Nephron progenitor cell (in vitro differentiated cells): ENCODE data around the gene SEMA4C.

ENCODE experiments used
- DNase-seq: peaks from one replicate; pipeline ENCODE4 v3.0.0; 2021
- H3K27ac Mint-ChIP-seq: 2 replicates; pipeline ENCODE4 v1.8.0; 2021; ENCODE audit warnings: mild to moderate bottlenecking, moderate library complexity, mixed read lengths
- H3K27me3 Mint-ChIP-seq: 2 replicates; pipeline ENCODE4 v1.8.0; 2021; ENCODE audit warnings: mild to moderate bottlenecking, low read depth, mixed read lengths; ENCODE audit not compliant: poor library complexity
- H3K36me3 Mint-ChIP-seq: 2 replicates; pipeline ENCODE4 v1.8.0; 2021; ENCODE audit warnings: low read depth, mixed read lengths
- H3K4me1 Mint-ChIP-seq: 2 replicates; pipeline ENCODE4 v1.8.0; 2021; ENCODE audit warnings: mixed read lengths
- H3K4me3 Mint-ChIP-seq: 2 replicates; pipeline ENCODE4 v1.8.0; 2021; ENCODE audit warnings: mild to moderate bottlenecking, moderate library complexity, mixed read lengths
- H3K9me3 Mint-ChIP-seq: 2 replicates; pipeline ENCODE4 v1.8.0; 2021; ENCODE audit warnings: mild to moderate bottlenecking, moderate library complexity, mixed read lengths
- CTCF ChIP-seq: fragments of 200-600 bp; sonication (generic); IDR thresholded peaks from 2 replicates; pipeline ENCODE4 v1.5.0; 2021; ENCODE audit warnings: antibody characterized with exemption

The SEMA4C gene

DNA sequence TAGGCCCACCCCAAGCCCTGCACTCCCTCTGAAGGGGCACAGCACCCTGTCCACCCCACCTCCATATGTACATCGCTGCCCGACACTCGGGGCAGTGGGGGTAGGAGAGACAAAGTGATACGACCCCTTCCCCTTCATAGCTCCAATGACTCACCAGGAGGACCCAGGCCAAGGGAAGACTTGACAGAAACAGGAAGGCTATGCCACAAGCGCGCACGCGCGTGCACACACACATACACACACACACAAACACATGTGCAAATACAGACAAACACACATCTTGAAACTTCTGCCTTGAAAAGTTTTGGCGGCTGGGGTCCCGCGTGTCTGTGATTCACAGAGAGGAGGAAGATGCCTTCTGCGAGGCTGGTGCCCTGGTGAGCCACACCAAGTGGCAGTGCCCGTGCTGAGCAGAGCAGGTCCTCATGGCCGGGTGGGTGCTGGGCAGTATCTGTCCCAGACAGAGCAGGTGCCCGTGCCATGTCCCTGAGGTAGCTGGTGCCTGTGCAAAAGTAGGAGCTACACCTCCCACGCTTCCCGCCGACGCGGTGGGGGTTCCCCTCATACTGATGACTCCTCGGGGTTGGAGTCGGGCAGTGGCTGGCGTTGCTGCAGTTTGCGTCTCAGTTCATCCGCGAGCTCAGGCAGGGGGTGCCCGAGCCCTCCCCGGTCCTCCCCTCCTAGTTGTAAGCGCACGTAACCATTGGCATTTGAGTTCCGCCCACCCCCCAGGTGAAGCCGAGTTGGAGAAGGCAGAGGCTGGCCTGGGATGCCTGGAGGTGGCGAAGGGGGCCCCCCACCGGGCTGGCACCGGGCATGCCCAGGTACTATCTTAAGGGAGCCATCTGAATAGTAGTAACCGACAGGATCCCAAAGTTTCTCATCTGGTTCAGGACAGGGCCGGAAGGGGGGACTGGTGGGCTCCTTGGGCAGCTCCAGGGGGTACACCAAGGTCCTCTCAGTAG, 9.5 kb downstream of the SEMA4C start:
- no peak for DNase-seq
- Mint-ChIP-seq H3K4me3 (no peak overlapping the region), H3K4me1 (peaks cover 36% of the 10 kb centered on the region)

DNA sequence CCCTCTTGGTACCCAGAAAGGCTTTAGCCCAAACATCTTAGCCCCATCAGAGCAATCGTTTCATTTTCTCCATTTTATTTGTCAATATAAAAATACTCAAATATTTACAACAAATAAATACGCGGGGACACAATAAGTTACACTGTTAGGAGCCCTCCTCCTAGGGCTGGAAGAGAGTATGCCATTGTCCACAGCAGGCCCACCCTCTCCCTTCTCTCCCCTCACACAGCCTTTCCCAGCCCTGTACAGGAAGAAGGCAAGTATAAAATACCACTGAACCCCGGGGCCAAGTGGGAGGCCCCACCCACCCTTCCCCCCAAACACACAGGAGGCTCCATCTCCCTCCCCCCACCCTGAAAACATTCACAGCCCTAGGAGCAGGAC, 10.2 kb downstream of the SEMA4C start:
- Mint-ChIP-seq H3K27ac (peak overlapping the region; percentile 92), H3K4me1 (peaks cover 43% of the 10 kb centered on the region), H3K27me3 (peaks cover 2% of the 10 kb centered on the region), H3K36me3 (peaks cover 29% of the 10 kb centered on the region), H3K9me3 (no peaks in the 10 kb centered on the region), H3K4me3 (peak overlapping the region; percentile 79)
- no peak for TF ChIP-seq CTCF
- DNase-seq = no peak

More for the DNA sequence above, 9.5 kb downstream of the SEMA4C start:
- Mint-ChIP-seq H3K36me3 (peaks cover 23% of the 10 kb centered on the region), H3K27ac (peak overlapping the region; percentile 92), H3K27me3 (peaks cover 2% of the 10 kb centered on the region), H3K9me3 (no peaks in the 10 kb centered on the region)
- no peak for TF ChIP-seq CTCF

DNA sequence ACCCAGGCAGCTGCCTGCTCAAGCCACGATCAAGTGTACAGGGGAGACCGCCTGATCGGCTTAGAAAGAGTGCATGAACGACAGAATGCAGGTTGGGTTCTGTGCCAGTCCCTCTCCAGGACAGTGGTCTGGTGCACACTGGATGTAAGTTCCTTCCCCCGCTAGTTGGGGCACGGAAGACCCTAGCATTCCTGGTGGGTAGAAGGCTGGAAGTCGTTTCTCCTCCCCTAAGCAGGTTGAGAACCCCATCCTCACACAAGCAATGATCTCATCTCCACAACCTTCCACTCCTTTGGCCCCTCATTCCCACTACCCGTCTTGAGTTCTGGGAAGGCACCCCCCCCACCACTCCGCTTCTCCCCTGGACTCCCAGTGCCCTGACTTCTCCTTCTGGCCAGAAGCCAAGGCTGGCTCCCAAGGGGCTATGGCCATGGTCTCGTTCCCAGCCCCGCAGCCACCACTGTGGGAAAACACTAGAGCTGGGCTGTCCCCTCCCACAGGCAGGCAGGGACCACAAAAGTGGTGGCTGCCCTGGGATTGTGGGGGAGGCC, 10.7 kb downstream of the SEMA4C start:
- TF ChIP-seq CTCF = no peak
- peaks cover 2% of the 10 kb centered on the region for H3K27me3 Mint-ChIP-seq
- peak overlapping the region; percentile 71 for H3K27ac Mint-ChIP-seq
- no peak for DNase-seq
- H3K4me3 Mint-ChIP-seq = peak overlapping the region; percentile 79
- H3K4me1 Mint-ChIP-seq = peaks cover 48% of the 10 kb centered on the region
- H3K36me3 Mint-ChIP-seq = peaks cover 30% of the 10 kb centered on the region
- no peaks in the 10 kb centered on the region for H3K9me3 Mint-ChIP-seq

GRCh38 chr2:96857667-96858372, 12.1 kb downstream of the SEMA4C start, which contains the start of gene ANKRD39:
TSS of gene ANKRD39 (minus strand) at chr2:96858016. CDS start at chr2:96857987, 29 bp downstream.
- Mint-ChIP-seq H3K4me1 (peaks cover 43% of the 10 kb centered on the region), H3K27me3 (peaks cover 2% of the 10 kb centered on the region), H3K36me3 (peaks cover 29% of the 10 kb centered on the region), H3K27ac (peak within 1 kb of the TSS; percentile 71), H3K9me3 (no peaks in the 10 kb centered on the region), H3K4me3 (peak within 1 kb of the TSS; percentile 81)
- DNase-seq = peak; percentile 98
- TF ChIP-seq CTCF = peak; percentile 59

DNA sequence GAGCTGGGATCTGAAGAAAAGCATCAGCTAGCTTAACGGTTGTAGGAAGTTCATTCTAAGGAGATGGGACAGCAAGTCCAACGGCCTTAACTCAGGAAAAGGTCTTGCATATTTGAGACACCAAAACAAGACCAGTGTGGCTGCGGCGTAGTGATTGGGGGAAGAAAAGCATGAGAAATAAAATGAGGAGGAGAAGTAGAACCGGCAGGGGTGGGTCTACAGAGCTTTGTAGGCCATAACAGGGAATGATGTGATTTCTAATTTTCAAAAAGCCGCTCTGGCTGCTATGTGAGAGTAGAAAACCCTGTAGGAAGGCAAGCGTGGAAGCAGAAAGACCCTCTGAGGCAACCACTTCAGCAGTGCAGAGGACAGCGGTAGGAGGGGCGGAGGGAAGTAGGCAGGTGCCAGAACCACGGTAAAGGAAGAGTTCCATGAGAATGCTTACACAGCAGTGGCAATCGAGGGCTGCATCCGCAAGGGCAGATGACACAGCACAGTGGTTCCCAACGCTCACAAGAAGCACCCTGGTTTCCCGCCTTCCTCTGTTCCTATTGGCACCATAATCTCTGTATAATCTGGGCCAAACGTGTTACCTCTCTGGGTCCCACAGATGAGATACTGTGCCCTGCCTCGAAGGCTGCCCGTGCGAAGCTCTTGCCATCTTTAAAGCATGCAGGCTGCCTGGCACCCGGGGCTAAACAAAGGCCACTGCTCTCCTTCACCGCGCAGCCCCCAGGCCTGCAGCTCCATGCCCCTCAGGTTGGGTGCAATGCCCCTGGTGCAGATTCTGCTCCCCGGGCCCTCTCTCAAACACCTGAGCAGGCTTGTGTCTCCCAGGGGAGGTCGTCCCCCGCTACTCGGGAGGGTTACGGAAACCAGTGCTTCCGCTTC, 12.9 kb downstream of the SEMA4C start:
- H3K9me3 Mint-ChIP-seq = no peaks in the 10 kb centered on the region
- H3K27ac Mint-ChIP-seq = no peak overlapping the region
- DNase-seq = no peak
- H3K27me3 Mint-ChIP-seq = peaks cover 2% of the 10 kb centered on the region
- H3K36me3 Mint-ChIP-seq = peaks cover 33% of the 10 kb centered on the region
- H3K4me1 Mint-ChIP-seq = peaks cover 43% of the 10 kb centered on the region
- peak overlapping the region; percentile 81 for H3K4me3 Mint-ChIP-seq
- TF ChIP-seq CTCF = no peak
